ENCODE results near the gene RILPL2. TPM values are rescaled to one million over a fixed set of nuclear protein-coding genes. Genes with fewer than 3 reads are reported as not detected.
A peak's percentile ranks its signal among the peaks of the same experiment; 100 is the strongest.
"Not testable (repeated sequence)": the region's sequence is repeated elsewhere in the genome, so short reads cannot be mapped to it uniquely, and the experiment has no call there.

RILPL2 gene
- total and polyA plus RNA-seq, 9 of the 15 experiments (the other 6 are each of a cell fraction or from before 2014, with no cell fraction given), result 0.61 to 5.8 (median 4.3) TPM

- TF ChIP-seq MTF1 (CRISPR knock-in tag; IDR thresholded peaks at IDR 0.05; ENCODE audit: borderline replicate concordance) (no peak), NCOA2 (IDR thresholded peaks at IDR 0.05; ENCODE audit: partially characterized antibody in 2 of 2) (no peak), DACH1 (IDR thresholded peaks at IDR 0.05; ENCODE audit: partially characterized antibody) (no peak), NR2C1 (IDR thresholded peaks at IDR 0.05) (no peak), NR2C1 (tag; IDR thresholded peaks at IDR 0.05) (no peak), MCM2 (IDR thresholded peaks at IDR 0.05; ENCODE audit: low read depth) (no peak), ETV5 (CRISPR knock-in tag; IDR thresholded peaks at IDR 0.05; ENCODE audit: low read depth) (no peak), ZNF75A (CRISPR knock-in tag; IDR thresholded peaks at IDR 0.05) (no peak), ZFX (CRISPR knock-in tag; IDR thresholded peaks at IDR 0.05) (no peak), ARID3B (CRISPR knock-in tag; IDR thresholded peaks at IDR 0.05; ENCODE audit: borderline replicate concordance) (no peak), NCOR1 (IDR thresholded peaks at IDR 0.05) (no peak)
Observed at GRCh38 chr12:123379391-123379790, 57.1 kb downstream of the RILPL2 start (continued).

- DNase-seq (ENCODE audit: extremely low read depth in 1 of 4, low spot score in 3 of 4); H3K36me3 ChIP-seq (ENCODE audit: control insufficient read depth, insufficient read depth, low read length); H3K79me2 ChIP-seq (ENCODE audit: control insufficient read depth, insufficient read depth, low read length); H3K9ac ChIP-seq (ENCODE audit: insufficient read depth in 1 of 2, low read depth in 2 of 2, low read length in 2 of 2); H3K27me3 ChIP-seq (ENCODE audit: control insufficient read depth in 2 of 2, insufficient read depth in 2 of 2, low read length in 2 of 2); H4K20me1 ChIP-seq (replicated peaks; ENCODE audit: control insufficient read depth, insufficient read depth, low read length); H3K4me3 ChIP-seq; CTCF ChIA-PET (ENCODE audit: low intra/inter-chr PET ratio); H2AFZ ChIP-seq (ENCODE audit: low read depth, low read length); H3K4me2 ChIP-seq (ENCODE audit: insufficient read depth, low read length); ATAC-seq; H3K9me1 ChIP-seq (ENCODE audit: control insufficient read depth, insufficient read depth, low read length); BruUV-seq (replicated peaks); intact Hi-C loops (cut with micrococcal nuclease); in situ Hi-C loops (cut with MboI); H3K9me3 ChIP-seq (replicated peaks; ENCODE audit: control insufficient read depth, insufficient read depth, low read depth, low read length); TF ChIP-seq NR2C2 (CRISPR knock-in tag; IDR thresholded peaks at IDR 0.05): not testable (repeated sequence)
- peak; percentile 84 for FAIRE-seq
- Histone ChIP-seq H3K4me1 (replicated peaks in 1 of 2; ENCODE audit: control insufficient read depth in 2 of 2, insufficient read depth in 2 of 2, low read length in 2 of 2) (peaks cover 37 to 40% of the 10 kb centered on the region in 2 experiments), H3K27ac (ENCODE audit: extremely low read depth, low read depth, low read length) (peak overlapping the region; percentile 72; the same call in 1 of the 3 replicates)
- 3% methylated on average over 3 of the region's 5 CpGs for WGBS (ENCODE audit: insufficient coverage, low coverage, missing lambda C conversion rate)
- POLR2A ChIA-PET, result interaction anchor here (1.3 to 2.1 kb wide), 2 partner anchors 9 to 11 kb away, joined by 3 to 14 read pairs; partner anchors contain the start of gene KMT5A
- peak in 1 of 2 experiments; percentile 42; a peak in 1 of 4 replicates for TF ChIP-seq ZNF639 (CRISPR knock-in tag; conservative IDR thresholded peaks at IDR 0.05 in 1 of 2, IDR thresholded peaks at IDR 0.05 in 1 of 2)
- TF ChIP-seq NFE2L1 (tag; IDR thresholded peaks at IDR 0.05; ENCODE audit: borderline replicate concordance, low read depth), result peak; percentile 3; the same call in 1 of the 2 replicates
- peak; percentile 86 for TF ChIP-seq TAL1 (IDR thresholded peaks at IDR 0.05)
- peak; percentile 57 to 69; a peak in 2 of 4 replicates for TF ChIP-seq TRIM24 (IDR thresholded peaks at IDR 0.05)
- peak; percentile 25; the same call in 1 of the 2 replicates for TF ChIP-seq NCOA1 (IDR thresholded peaks at IDR 0.05; ENCODE audit: low read depth)
- 0 out of 2 replicates have a peak, but pooled peaks have one; percentile 31 for TF ChIP-seq ZBTB17 (CRISPR knock-in tag; IDR thresholded peaks at IDR 0.05)
- peak; percentile 34; the same call in 1 of the 2 replicates for TF ChIP-seq NR2C2 (tag; IDR thresholded peaks at IDR 0.05)
- peak; percentile 86 for TF ChIP-seq SOX6 (IDR thresholded peaks at IDR 0.05)
- peak; percentile 28; the same call in 1 of the 2 replicates for TF ChIP-seq BHLHE40 (IDR thresholded peaks at IDR 0.05; ENCODE audit: low read length)
- TF ChIP-seq L3MBTL2 (IDR thresholded peaks at IDR 0.05), result peak; percentile 78
- peak; percentile 94 for TF ChIP-seq CBFA2T3 (IDR thresholded peaks at IDR 0.05)
Observed at GRCh38 chr12:123372415-123372814, 64.1 kb downstream of the RILPL2 start.

Measured in K562 (cell line).